ENCODE results near the gene NTMT1. TPM values are rescaled to one million over a fixed set of nuclear protein-coding genes. Genes with fewer than 3 reads are reported as not detected.

Gene NTMT1
- polyA plus RNA-seq, 3 donors, result 16.0 to 43.9 (median 28.2) TPM

GRCh38 chr9:129682381-129682780 is 56.4 kb downstream of the NTMT1 start:
- no peak for TF ChIP-seq CTCF (IDR thresholded peaks at IDR 0.05)
- Histone ChIP-seq H2AFZ (ENCODE audit: insufficient read depth, low read depth, low read length, poor library complexity, severe bottlenecking) (no peak overlapping the region), H3K9ac (ENCODE audit: insufficient read depth, low read length, poor library complexity, severe bottlenecking) (no peak overlapping the region), H3K27ac (ENCODE audit: low read depth in 1 of 2, low read length in 2 of 2) (no peak overlapping the region), H3K36me3 (replicated peaks in 1 of 2; ENCODE audit: control insufficient read depth in 1 of 2, insufficient read depth in 2 of 2, low read length in 2 of 2) (no peaks in the 10 kb centered on the region), H3K4me3 (replicated peaks in 1 of 3; ENCODE audit: low read depth in 2 of 3, low read length in 3 of 3) (no peak overlapping the region), H3K4me1 (ENCODE audit: control insufficient read depth in 1 of 2, insufficient read depth in 2 of 2, low read length in 2 of 2) (no peaks in the 10 kb centered on the region), H3K27me3 (ENCODE audit: control insufficient read depth in 2 of 2, insufficient read depth in 2 of 2, low read length in 2 of 2) (no peaks in the 10 kb centered on the region), H3K4me2 (replicated peaks; ENCODE audit: extremely low read depth, low read length, poor library complexity, severe bottlenecking) (no peak overlapping the region), H3K79me2 (ENCODE audit: insufficient read depth, low read length) (no peaks in the 10 kb centered on the region), H4K20me1 (ENCODE audit: insufficient read depth, low read length) (no peaks in the 10 kb centered on the region), H3K9me3 (replicated peaks in 1 of 2; ENCODE audit: control insufficient read depth in 1 of 2, insufficient read depth in 1 of 2, low read length in 2 of 2) (no peaks in the 10 kb centered on the region)
- DNase-seq, result no peak
- H3K9me3 Mint-ChIP-seq, result no peaks in the 10 kb centered on the region
- H3K36me3 Mint-ChIP-seq, result no peaks in the 10 kb centered on the region
- H3K27ac Mint-ChIP-seq, result no peak overlapping the region
- H3K4me3 Mint-ChIP-seq, result no peak overlapping the region
- intact Hi-C loops (cut with micrococcal nuclease), result no loop called here
- no peaks in the 10 kb centered on the region for H3K4me1 Mint-ChIP-seq
- H3K27me3 Mint-ChIP-seq (ENCODE audit: low read depth in 3 of 3), result peaks cover 7 to 12% (median 8%) of the 10 kb centered on the region in 3 donors
- WGBS (ENCODE audit: insufficient coverage), result 86% methylated on average over 3 of the region's 7 CpGs

GRCh38 chr9:129685220-129685932 is 59.4 kb downstream of the NTMT1 start:
- Histone ChIP-seq H3K9ac (ENCODE audit: insufficient read depth, low read length, poor library complexity, severe bottlenecking) (no peak overlapping the region), H2AFZ (ENCODE audit: insufficient read depth, low read depth, low read length, poor library complexity, severe bottlenecking) (no peak overlapping the region), H3K27me3 (ENCODE audit: control insufficient read depth in 2 of 2, insufficient read depth in 2 of 2, low read length in 2 of 2) (no peaks in the 10 kb centered on the region), H3K4me1 (ENCODE audit: control insufficient read depth in 1 of 2, insufficient read depth in 2 of 2, low read length in 2 of 2) (no peaks in the 10 kb centered on the region), H3K4me2 (replicated peaks; ENCODE audit: extremely low read depth, low read length, poor library complexity, severe bottlenecking) (no peak overlapping the region), H4K20me1 (ENCODE audit: insufficient read depth, low read length) (no peaks in the 10 kb centered on the region), H3K36me3 (replicated peaks in 1 of 2; ENCODE audit: control insufficient read depth in 1 of 2, insufficient read depth in 2 of 2, low read length in 2 of 2) (no peaks in the 10 kb centered on the region), H3K4me3 (replicated peaks in 1 of 3; ENCODE audit: low read depth in 2 of 3, low read length in 3 of 3) (no peak overlapping the region), H3K27ac (ENCODE audit: low read depth in 1 of 2, low read length in 2 of 2) (no peak overlapping the region), H3K9me3 (replicated peaks in 1 of 2; ENCODE audit: control insufficient read depth in 1 of 2, insufficient read depth in 1 of 2, low read length in 2 of 2) (no peaks in the 10 kb centered on the region), H3K79me2 (ENCODE audit: insufficient read depth, low read length) (no peaks in the 10 kb centered on the region)
- H3K9me3 Mint-ChIP-seq, result no peaks in the 10 kb centered on the region
- no peaks in the 10 kb centered on the region for H3K36me3 Mint-ChIP-seq
- intact Hi-C loops (cut with micrococcal nuclease), result no loop called here
- WGBS (ENCODE audit: insufficient coverage), result 93% methylated on average over 12 of the region's 15 CpGs
- no peak for DNase-seq
- H3K27me3 Mint-ChIP-seq (ENCODE audit: low read depth in 3 of 3), result peaks cover 6 to 13% (median 7%) of the 10 kb centered on the region in 3 donors
- no peak overlapping the region for H3K27ac Mint-ChIP-seq
- H3K4me3 Mint-ChIP-seq, result no peak overlapping the region
- no peak for TF ChIP-seq CTCF (IDR thresholded peaks at IDR 0.05)
- no peaks in the 10 kb centered on the region for H3K4me1 Mint-ChIP-seq

Other genes with a start within 250 kb of the NTMT1 start
- not detected for gene C9orf50, start 5.1 kb upstream of the NTMT1 start, polyA plus RNA-seq
- gene ASB6, start 16.0 kb downstream of the NTMT1 start, polyA plus RNA-seq, result 10 to 100 TPM in 2 of 3 donors, 1 to 10 TPM in 1; 8.1 to 21.1 (median 10.1) TPM
- gene PRRX2, start 39.5 kb downstream of the NTMT1 start, polyA plus RNA-seq, result not detected
- gene PTGES, start 126.9 kb downstream of the NTMT1 start, polyA plus RNA-seq, result 1 to 10 TPM in 1 of 3 donors, under 1 TPM in 2; 0.29 to 1.8 (median 0.84) TPM
- 10 to 100 TPM; 15.8 to 22.5 (median 18.0) TPM for gene TOR1B, start 177.0 kb downstream of the NTMT1 start, polyA plus RNA-seq
- 10 to 100 TPM; 41.2 to 95.3 (median 89.6) TPM for gene TOR1A, start 198.0 kb downstream of the NTMT1 start, polyA plus RNA-seq
- 10 to 100 TPM; 53.3 to 82.4 (median 65.5) TPM for gene C9orf78, start 209.1 kb downstream of the NTMT1 start, polyA plus RNA-seq
- 10 to 100 TPM in 1 of 3 donors, 1 to 10 TPM in 2; 2.7 to 30.0 (median 5.2) TPM for gene USP20, start 209.3 kb downstream of the NTMT1 start, polyA plus RNA-seq